GM12892 (cell line): ENCODE measurements around the gene ULK4.

Source experiments
- POLR2A ChIP-seq: IDR thresholded peaks from 2 replicates; pipeline ENCODE4 v1.6.1; 2011; ENCODE audit warnings: low read depth, low read length, control low read depth
- POLR2AphosphoS5 ChIP-seq: IDR thresholded peaks from 2 replicates; pipeline ENCODE4 v1.6.1; 2011; ENCODE audit warnings: low read depth, low read length, control low read depth
- TAF1 ChIP-seq: IDR thresholded peaks from 2 replicates; pipeline ENCODE4 v1.6.1; 2011; ENCODE audit warnings: low read depth, mild to moderate bottlenecking, control low read depth, low read length, borderline replicate concordance

GRCh38 chr3:41603807-41604206 lies 358.1 kb downstream of the ULK4 start:
- TF ChIP-seq POLR2A (no peak), POLR2AphosphoS5 (no peak), TAF1 (no peak)
